Suprapubic skin (tissue), 4 donors: ENCODE results near the gene GRIK4.

Source experiments
- CTCF ChIP-seq, 2 donors: fragments of 200-600 bp in 1 of 2; fragments of 450-650 bp in 1 of 2; sonication (generic) in 1 of 2; IDR thresholded peaks; one replicate each; pipeline ENCODE4 v1.5.1; 2016 to 2019; ENCODE audit warnings: antibody characterized with exemption in 2 of 2, mild to moderate bottlenecking in 1 of 2, moderate library complexity in 1 of 2
- EP300 ChIP-seq: sonication (generic); formaldehyde crosslinking; IDR thresholded peaks from one replicate; pipeline ENCODE4 v1.6.1; 2017; ENCODE audit warnings: antibody characterized with exemption
- POLR2A ChIP-seq, 2 donors: fragments of 450-650 bp; IDR thresholded peaks; one replicate each; pipeline ENCODE4 v1.6.1; 2017; ENCODE audit warnings: antibody characterized with exemption in 2 of 2, mild to moderate bottlenecking in 2 of 2, moderate library complexity in 2 of 2
- POLR2AphosphoS5 ChIP-seq, 3 donors: sonication (generic); formaldehyde crosslinking; IDR thresholded peaks; one replicate each; pipeline ENCODE4 v1.6.1; 2017; ENCODE audit warnings: antibody characterized with exemption in 3 of 3

DNA sequence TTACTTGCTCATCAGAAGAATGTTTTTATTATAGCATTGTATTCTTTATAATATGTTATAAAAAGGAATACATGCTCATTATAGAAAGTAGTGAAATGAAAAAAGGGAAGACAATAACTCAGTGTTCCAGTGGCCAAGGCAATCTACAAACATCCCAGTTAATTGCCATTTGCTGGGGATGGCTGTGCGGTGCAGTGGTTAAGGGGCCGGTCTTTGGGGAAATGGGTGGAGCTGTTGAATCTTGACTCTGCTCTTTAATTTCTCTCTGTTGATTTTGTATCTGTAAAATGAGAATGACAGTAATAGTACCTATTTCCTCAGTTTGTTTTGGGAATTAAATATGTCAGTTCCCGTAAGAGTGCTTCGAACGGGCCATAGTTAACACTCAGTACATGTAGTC is 299.7 kb downstream of the GRIK4 start:
- TF ChIP-seq CTCF (IDR thresholded peaks at IDR 0.05) (no peak), POLR2A (IDR thresholded peaks at IDR 0.05) (no peak), POLR2AphosphoS5 (IDR thresholded peaks at IDR 0.05) (no peak), EP300 (no peak)
